GM23248 (cell line): ENCODE measurements around the gene FOXD1.

Experiments used
- EZH2 ChIP-seq: fragments of 200-600 bp; sonication (generic); IDR thresholded peaks from 2 replicates; pipeline ENCODE4 v1.6.1; 2018; ENCODE audit warnings: antibody characterized with exemption, mild to moderate bottlenecking; ENCODE audit not compliant: insufficient read depth, poor library complexity, severe bottlenecking
- EZH2phosphoT487 ChIP-seq: fragments of 200-600 bp; sonication (generic); IDR thresholded peaks from 2 replicates; pipeline ENCODE4 v1.6.1; 2018; ENCODE audit warnings: antibody characterized with exemption, moderate library complexity, mild to moderate bottlenecking, low read depth; ENCODE audit not compliant: insufficient read depth

DNA sequence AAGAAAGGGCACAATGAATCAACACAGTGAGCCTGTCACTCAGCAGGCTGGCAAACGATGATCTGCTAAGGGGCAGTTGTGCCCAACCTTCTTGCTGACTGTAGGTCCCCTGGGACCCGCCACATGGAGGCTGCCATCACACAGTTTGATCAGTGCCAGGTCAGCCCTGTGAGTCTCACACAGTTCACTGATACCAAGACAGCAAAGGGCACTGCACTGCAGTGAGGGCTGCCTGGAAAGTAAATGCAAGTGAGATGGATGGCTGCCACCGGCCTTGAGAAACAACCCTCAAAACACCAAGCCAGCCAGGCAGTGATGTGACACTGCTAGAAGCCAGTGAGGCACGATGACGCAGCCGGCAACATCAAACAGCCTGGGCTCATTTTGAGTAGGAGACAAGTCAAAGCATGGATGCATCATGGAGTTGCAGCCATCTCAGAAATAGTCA is 30.3 kb downstream of the FOXD1 start:
- TF ChIP-seq EZH2 (no peak), EZH2phosphoT487 (no peak)
